Stimulated activated CD4-positive, alpha-beta T cell treated with anti-CD3 and anti-CD28 coated beads, Interleukin-15, amount 100 ng/mL, for 1 hour (primary cell): ENCODE measurements around the gene SLX4IP.

Source experiments
- DNase-seq, 2 donors: peaks; one replicate each; pipeline ENCODE4 v3.0.0-alpha.2; 2020; ENCODE audit warnings: low read depth in 1 of 2, low spot score in 1 of 2

SLX4IP gene

GRCh38 chr20:10644458-10645204 is 209.5 kb downstream of the SLX4IP start:
- no peak for DNase-seq

GRCh38 chr20:10645205-10645570 is 210.1 kb downstream of the SLX4IP start:
- no peak for DNase-seq

GRCh38 chr20:10646006-10646405 is 210.9 kb downstream of the SLX4IP start:
- no peak for DNase-seq

GRCh38 chr20:10646886-10647420 is 211.8 kb downstream of the SLX4IP start:
- DNase-seq = no peak

GRCh38 chr20:10647471-10647870 is 212.4 kb downstream of the SLX4IP start:
- DNase-seq = no peak

GRCh38 chr20:10647909-10648308 is 212.8 kb downstream of the SLX4IP start:
- no peak for DNase-seq

- DNase-seq = no peak
Observed at GRCh38 chr20:10648651-10649050, 213.5 kb downstream of the SLX4IP start.

GRCh38 chr20:10649080-10649796 is 214.1 kb downstream of the SLX4IP start:
- no peak for DNase-seq

GRCh38 chr20:10649797-10650160 is 214.7 kb downstream of the SLX4IP start:
- no peak for DNase-seq

GRCh38 chr20:10651227-10651990 is 216.3 kb downstream of the SLX4IP start:
- DNase-seq = no peak

GRCh38 chr20:10652185-10652584 is 217.1 kb downstream of the SLX4IP start:
- no peak for DNase-seq

- no peak for DNase-seq
Observed at GRCh38 chr20:10652660-10653261, 217.7 kb downstream of the SLX4IP start.

- no peak for DNase-seq
Observed at GRCh38 chr20:10653599-10654249, 218.6 kb downstream of the SLX4IP start.

GRCh38 chr20:10654250-10654610 is 219.1 kb downstream of the SLX4IP start:
- no peak for DNase-seq

GRCh38 chr20:10654630-10655029 is 219.5 kb downstream of the SLX4IP start:
- DNase-seq = no peak

GRCh38 chr20:10655720-10656669 is 220.9 kb downstream of the SLX4IP start:
- DNase-seq = no peak

- no peak for DNase-seq
Observed at GRCh38 chr20:10657453-10657852, 222.3 kb downstream of the SLX4IP start.

- DNase-seq = no peak
Observed at GRCh38 chr20:10658051-10658823, 223.1 kb downstream of the SLX4IP start.
